Hematopoietic multipotent progenitor cell treated with erythropoietin and hydrocortisone succinate and interleukin-3 and kit ligand, for 8 days (in vitro differentiated cells): ENCODE results near the gene GATC.

ENCODE experiments used
- DNase-seq: peaks from one replicate; pipeline ENCODE4 v3.0.0-alpha.2; 2015

Gene GATC

GRCh38 chr12:120498870-120499515, 52.7 kb downstream of the GATC start:
- no peak for DNase-seq

- no peak for DNase-seq
These were observed 54.3 kb downstream of the GATC start for GRCh38 chr12:120500581-120500980.

GRCh38 chr12:120504587-120504986, 58.3 kb downstream of the GATC start:
- DNase-seq, result no peak

- no peak for DNase-seq
These were observed 62.3 kb downstream of the GATC start for GRCh38 chr12:120508537-120508936.
